Endodermal cell (in vitro differentiated cells): Measurements from ENCODE around the gene DOCK4. TPM values are rescaled to one million over a fixed set of nuclear protein-coding genes. Genes with fewer than 3 reads are reported as not detected.
A peak's percentile ranks its signal among the peaks of the same experiment; 100 is the strongest.

ENCODE experiments used
- DNase-seq: peaks from one replicate; pipeline ENCODE4 v3.0.0-alpha.2; 2017
- H3K27ac ChIP-seq: 2 replicates; pipeline ENCODE4 v1.5.1; 2013; ENCODE audit warnings: mild to moderate bottlenecking, low read depth, low read length, moderate library complexity
- H3K27me3 ChIP-seq: 2 replicates; pipeline ENCODE4 v1.6.1; 2013; ENCODE audit warnings: mild to moderate bottlenecking, low read length, moderate library complexity; ENCODE audit not compliant: insufficient read depth, control insufficient read depth, poor library complexity, severe bottlenecking
- H3K36me3 ChIP-seq: 2 replicates; pipeline ENCODE4 v1.7.0; 2013; ENCODE audit warnings: mild to moderate bottlenecking, low read length, moderate library complexity; ENCODE audit not compliant: control insufficient read depth, insufficient read depth
- H3K4me1 ChIP-seq: one replicate; pipeline ENCODE4 v1.7.0; 2013; ENCODE audit warnings: low read length; ENCODE audit not compliant: control insufficient read depth, insufficient read depth
- H3K4me3 ChIP-seq: 2 replicates; pipeline ENCODE4 v1.5.1; 2013; ENCODE audit warnings: mild to moderate bottlenecking, low read length, moderate library complexity
- H3K9ac ChIP-seq: 2 replicates; pipeline ENCODE4 v1.6.1; 2013; ENCODE audit warnings: mild to moderate bottlenecking, low read length, moderate library complexity; ENCODE audit not compliant: poor library complexity, severe bottlenecking; ENCODE audit errors: extremely low read depth
- H3K9me3 ChIP-seq: 2 replicates; pipeline ENCODE4 v1.6.1; 2013; ENCODE audit warnings: mild to moderate bottlenecking, low read length, moderate library complexity; ENCODE audit not compliant: control insufficient read depth
- H3K27ac Mint-ChIP-seq: 2 replicates; pipeline ENCODE4 v1.8.0; 2020; ENCODE audit warnings: mixed read lengths
- H3K27me3 Mint-ChIP-seq: 2 replicates; pipeline ENCODE4 v1.8.0; 2021; ENCODE audit warnings: mild to moderate bottlenecking, mixed read lengths; ENCODE audit not compliant: insufficient read depth
- H3K36me3 Mint-ChIP-seq: 2 replicates; pipeline ENCODE4 v1.8.0; 2020; ENCODE audit warnings: low read depth, mixed read lengths
- H3K4me1 Mint-ChIP-seq: 2 replicates; pipeline ENCODE4 v1.8.0; 2020; ENCODE audit warnings: mixed read lengths
- H3K4me3 Mint-ChIP-seq: 2 replicates; pipeline ENCODE4 v1.8.0; 2020; ENCODE audit warnings: mild to moderate bottlenecking, moderate library complexity, mixed read lengths
- H3K9me3 Mint-ChIP-seq: 2 replicates; pipeline ENCODE4 v1.8.0; 2020; ENCODE audit warnings: mild to moderate bottlenecking, mixed read lengths
- WGBS, 2 experiments: methylation state at CpG; one replicate each; pipeline versions ENCODE4 v1.1.5 to v1.1.7; 2013; ENCODE audit warnings: missing lambda C conversion rate in 2 of 2, mixed read lengths in 1 of 2; ENCODE audit not compliant: insufficient coverage in 1 of 2, insufficient read length in 1 of 2; 5-methylcytosine and 5-hydroxymethylcytosine counted together
- total RNA-seq, 2 donors: library from RNA; stranded (reverse); fragmentation: NEBNext Ultra II Directional in 1 of 2; extraction: Animal tissue kit (Norgen Biotek cat#: 25700) in 1 of 2; gene quantifications; 2 replicates in 1 of 2; 3 replicates in 1 of 2; pipeline ENCODE4 v1.2.1, GENCODE V29; 2021
- TF ChIP-seq, protein P1 (sequence below): fragments of 200-600 bp; sonication (generic); conservative IDR thresholded peaks from 2 replicates; pipeline ENCODE4 v1.5.0; 2021; ENCODE audit warnings: antibody characterized with exemption, mild to moderate bottlenecking

Gene DOCK4
- total RNA-seq, 2 donors from 2014 or later, result 11.2 to 15.3 TPM

DNA sequence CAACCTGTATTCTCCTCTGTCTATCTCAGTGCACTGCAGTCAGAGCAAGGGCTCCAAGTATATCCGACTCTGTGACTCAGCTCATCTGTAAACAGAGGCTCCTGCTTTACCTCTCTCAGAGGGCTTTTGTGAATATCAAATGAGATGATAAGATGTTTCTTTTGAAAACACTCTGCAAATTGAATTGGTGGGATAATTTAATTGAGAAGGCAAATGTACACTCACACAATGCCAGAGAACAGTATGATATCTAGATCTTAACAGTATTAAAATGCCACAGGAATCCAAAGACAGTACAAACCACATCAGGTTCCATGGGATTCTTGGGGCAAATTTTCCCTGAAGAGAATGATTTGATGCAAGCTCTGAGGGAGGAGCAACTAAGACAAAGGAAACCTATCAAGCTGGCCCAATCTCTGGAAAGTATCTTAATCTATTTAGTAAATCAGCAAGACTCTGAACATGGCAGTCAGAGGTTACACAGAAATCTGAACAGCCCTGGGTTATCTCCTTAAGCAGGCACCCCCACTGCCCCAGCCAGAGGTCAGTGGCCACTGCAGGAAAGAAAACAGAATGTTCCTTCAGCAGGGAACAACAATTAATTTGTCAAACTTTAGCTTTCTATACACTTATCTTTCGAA lies 45.9 kb downstream of the DOCK4 start:
- H3K4me3 Mint-ChIP-seq, result no peak overlapping the region
- no peaks in the 10 kb centered on the region for H3K9me3 Mint-ChIP-seq
- peak overlapping the region; percentile 70 for H3K27ac Mint-ChIP-seq
- DNase-seq, result no peak
- Histone ChIP-seq H3K9ac (peak overlapping the region; percentile 23), H3K27ac (peak overlapping the region; percentile 92), H3K27me3 (no peaks in the 10 kb centered on the region), H3K4me1 (peaks cover 23% of the 10 kb centered on the region), H3K36me3 (no peaks in the 10 kb centered on the region), H3K9me3 (no peaks in the 10 kb centered on the region), H3K4me3 (peak overlapping the region; percentile 65)
- WGBS, 2 experiments, result 41 to 44% methylated on average over 2 of the region's 2 CpGs
- TF ChIP-seq, protein P1, sequence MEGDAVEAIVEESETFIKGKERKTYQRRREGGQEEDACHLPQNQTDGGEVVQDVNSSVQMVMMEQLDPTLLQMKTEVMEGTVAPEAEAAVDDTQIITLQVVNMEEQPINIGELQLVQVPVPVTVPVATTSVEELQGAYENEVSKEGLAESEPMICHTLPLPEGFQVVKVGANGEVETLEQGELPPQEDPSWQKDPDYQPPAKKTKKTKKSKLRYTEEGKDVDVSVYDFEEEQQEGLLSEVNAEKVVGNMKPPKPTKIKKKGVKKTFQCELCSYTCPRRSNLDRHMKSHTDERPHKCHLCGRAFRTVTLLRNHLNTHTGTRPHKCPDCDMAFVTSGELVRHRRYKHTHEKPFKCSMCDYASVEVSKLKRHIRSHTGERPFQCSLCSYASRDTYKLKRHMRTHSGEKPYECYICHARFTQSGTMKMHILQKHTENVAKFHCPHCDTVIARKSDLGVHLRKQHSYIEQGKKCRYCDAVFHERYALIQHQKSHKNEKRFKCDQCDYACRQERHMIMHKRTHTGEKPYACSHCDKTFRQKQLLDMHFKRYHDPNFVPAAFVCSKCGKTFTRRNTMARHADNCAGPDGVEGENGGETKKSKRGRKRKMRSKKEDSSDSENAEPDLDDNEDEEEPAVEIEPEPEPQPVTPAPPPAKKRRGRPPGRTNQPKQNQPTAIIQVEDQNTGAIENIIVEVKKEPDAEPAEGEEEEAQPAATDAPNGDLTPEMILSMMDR, result no peak
- peaks cover 43% of the 10 kb centered on the region for H3K4me1 Mint-ChIP-seq
- no peaks in the 10 kb centered on the region for H3K36me3 Mint-ChIP-seq
- H3K27me3 Mint-ChIP-seq, result no peaks in the 10 kb centered on the region

DNA sequence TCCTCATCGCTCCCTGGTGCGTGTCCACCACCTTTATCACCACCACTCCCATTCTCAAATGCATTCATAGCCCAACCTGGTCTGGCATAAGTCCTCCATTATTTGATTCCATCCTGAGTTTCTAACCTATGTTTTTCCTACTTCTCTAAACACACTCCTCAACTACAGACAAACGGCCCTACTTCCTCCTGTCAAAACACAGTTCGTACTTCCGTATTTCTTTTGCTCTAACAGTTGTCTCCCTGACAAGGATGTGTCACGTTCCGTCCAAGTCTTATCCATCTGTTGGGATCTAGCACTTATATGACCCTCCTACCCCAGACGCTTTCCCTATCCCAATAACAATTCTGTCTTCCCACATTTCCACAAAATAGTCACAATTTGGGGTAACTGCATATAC lies 46.8 kb downstream of the DOCK4 start:
- no peak overlapping the region for H3K4me3 ChIP-seq
- no peak overlapping the region for H3K9ac ChIP-seq
- Mint-ChIP-seq H3K27ac (no peak overlapping the region), H3K36me3 (no peaks in the 10 kb centered on the region), H3K4me1 (peaks cover 48% of the 10 kb centered on the region), H3K27me3 (no peaks in the 10 kb centered on the region), H3K4me3 (no peak overlapping the region), H3K9me3 (no peaks in the 10 kb centered on the region)
- H3K36me3 ChIP-seq, result no peaks in the 10 kb centered on the region
- no peaks in the 10 kb centered on the region for H3K9me3 ChIP-seq
- H3K4me1 ChIP-seq, result peaks cover 23% of the 10 kb centered on the region
- 84 to 93% methylated on average over 7 to 8 of the region's 8 CpGs for WGBS, 2 experiments
- H3K27me3 ChIP-seq, result no peaks in the 10 kb centered on the region
- H3K27ac ChIP-seq, result no peak overlapping the region
- DNase-seq, result no peak
- TF ChIP-seq, protein P1, result no peak

DNA sequence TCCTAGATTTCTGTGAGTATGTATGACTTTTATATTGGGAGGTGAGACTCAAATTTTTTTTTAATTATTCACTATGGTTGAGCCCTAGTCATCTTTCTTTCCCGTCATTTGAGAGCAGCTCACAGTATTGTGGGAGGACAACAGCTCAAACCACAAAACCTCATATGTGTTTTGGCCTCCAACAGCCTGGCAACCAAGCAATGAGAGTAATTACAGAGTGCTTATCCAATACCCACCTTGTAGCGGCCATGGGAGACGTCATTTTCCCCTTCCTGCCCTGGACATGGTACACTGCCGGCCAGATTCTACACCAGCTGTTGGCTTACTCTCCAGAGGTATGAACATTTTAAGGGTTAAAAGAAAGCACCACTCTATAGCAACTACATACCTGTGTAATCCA lies 49.1 kb downstream of the DOCK4 start:
- Histone ChIP-seq H3K36me3 (no peaks in the 10 kb centered on the region), H3K9ac (no peak overlapping the region), H3K9me3 (no peaks in the 10 kb centered on the region), H3K4me3 (no peak overlapping the region), H3K27ac (no peak overlapping the region), H3K4me1 (peaks cover 15% of the 10 kb centered on the region), H3K27me3 (no peaks in the 10 kb centered on the region)
- Mint-ChIP-seq H3K9me3 (no peaks in the 10 kb centered on the region), H3K36me3 (no peaks in the 10 kb centered on the region), H3K4me1 (peaks cover 36% of the 10 kb centered on the region), H3K4me3 (no peak overlapping the region), H3K27me3 (no peaks in the 10 kb centered on the region), H3K27ac (no peak overlapping the region)
- WGBS, 2 experiments, result 75% methylated on average over 1 to 4 of the region's 4 CpGs
- no peak for DNase-seq
- TF ChIP-seq, protein P1, result no peak
